Vagina (tissue), 2 donors: Measurements from ENCODE around the gene TMEM186.

Experiments
- POLR2AphosphoS5 ChIP-seq, 2 donors: sonication (generic); formaldehyde crosslinking; IDR thresholded peaks; one replicate each; pipeline ENCODE4 v1.9.0; 2017; ENCODE audit warnings: antibody characterized with exemption in 2 of 2, mild to moderate bottlenecking in 2 of 2, low read depth in 1 of 2; ENCODE audit not compliant: insufficient read depth in 1 of 2
- TF ChIP-seq, protein P1 (sequence below), 3 experiments: fragments of 450-650 bp in 2 of 3; fragments of 200-600 bp in 1 of 3; sonication (generic) in 1 of 3; IDR thresholded peaks; one replicate each; pipeline ENCODE4 v1.5.1; 2017 to 2019; ENCODE audit warnings: antibody characterized with exemption in 3 of 3, mild to moderate bottlenecking in 2 of 3, moderate library complexity in 2 of 3

GRCh38 chr16:8751481-8752311 lies 45.7 kb downstream of the TMEM186 start:
- TF ChIP-seq, protein P1, sequence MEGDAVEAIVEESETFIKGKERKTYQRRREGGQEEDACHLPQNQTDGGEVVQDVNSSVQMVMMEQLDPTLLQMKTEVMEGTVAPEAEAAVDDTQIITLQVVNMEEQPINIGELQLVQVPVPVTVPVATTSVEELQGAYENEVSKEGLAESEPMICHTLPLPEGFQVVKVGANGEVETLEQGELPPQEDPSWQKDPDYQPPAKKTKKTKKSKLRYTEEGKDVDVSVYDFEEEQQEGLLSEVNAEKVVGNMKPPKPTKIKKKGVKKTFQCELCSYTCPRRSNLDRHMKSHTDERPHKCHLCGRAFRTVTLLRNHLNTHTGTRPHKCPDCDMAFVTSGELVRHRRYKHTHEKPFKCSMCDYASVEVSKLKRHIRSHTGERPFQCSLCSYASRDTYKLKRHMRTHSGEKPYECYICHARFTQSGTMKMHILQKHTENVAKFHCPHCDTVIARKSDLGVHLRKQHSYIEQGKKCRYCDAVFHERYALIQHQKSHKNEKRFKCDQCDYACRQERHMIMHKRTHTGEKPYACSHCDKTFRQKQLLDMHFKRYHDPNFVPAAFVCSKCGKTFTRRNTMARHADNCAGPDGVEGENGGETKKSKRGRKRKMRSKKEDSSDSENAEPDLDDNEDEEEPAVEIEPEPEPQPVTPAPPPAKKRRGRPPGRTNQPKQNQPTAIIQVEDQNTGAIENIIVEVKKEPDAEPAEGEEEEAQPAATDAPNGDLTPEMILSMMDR (IDR thresholded peaks at IDR 0.05): no peak
- no peak for TF ChIP-seq POLR2AphosphoS5 (IDR thresholded peaks at IDR 0.05; ENCODE audit: insufficient read depth in 1 of 2, low read depth in 1 of 2)
